ENCODE measurements around the gene IL17RD. TPM values are rescaled to one million over a fixed set of nuclear protein-coding genes. Genes with fewer than 3 reads are reported as not detected.

Gene IL17RD
- total RNA-seq, 1 donor from 2014 or later, result not detected

DNA sequence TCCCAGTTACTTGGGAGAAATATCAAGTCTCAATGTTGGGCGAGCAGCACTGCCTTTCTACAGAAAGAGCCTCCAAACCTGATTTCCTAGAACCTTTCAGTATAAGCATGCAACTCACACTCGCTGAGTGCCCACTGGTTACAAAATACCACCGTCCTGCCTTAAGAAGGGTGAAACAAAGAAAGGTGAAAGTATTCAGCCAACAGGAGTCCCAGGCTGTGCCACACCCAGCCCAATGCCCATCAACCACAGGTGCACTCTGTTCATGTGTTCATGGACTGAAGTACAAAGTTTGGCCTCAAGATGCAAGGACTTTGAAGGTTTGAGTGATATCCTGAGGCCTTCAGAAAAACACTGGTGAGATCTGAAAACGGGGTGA, 34.0 kb downstream of the IL17RD start:
- CTCF ChIA-PET, result no interaction called here
- POLR2A ChIA-PET, result no interaction called here
- Mint-ChIP-seq H3K9me3 (no peaks in the 10 kb centered on the region), H3K4me1 (no peaks in the 10 kb centered on the region), H3K36me3 (ENCODE audit: low read depth) (no peaks in the 10 kb centered on the region), H3K27me3 (peaks cover 14% of the 10 kb centered on the region), H3K27ac (no peak overlapping the region), H3K4me3 (no peak overlapping the region)
- no peak for DNase-seq
- TF ChIP-seq, protein P1, sequence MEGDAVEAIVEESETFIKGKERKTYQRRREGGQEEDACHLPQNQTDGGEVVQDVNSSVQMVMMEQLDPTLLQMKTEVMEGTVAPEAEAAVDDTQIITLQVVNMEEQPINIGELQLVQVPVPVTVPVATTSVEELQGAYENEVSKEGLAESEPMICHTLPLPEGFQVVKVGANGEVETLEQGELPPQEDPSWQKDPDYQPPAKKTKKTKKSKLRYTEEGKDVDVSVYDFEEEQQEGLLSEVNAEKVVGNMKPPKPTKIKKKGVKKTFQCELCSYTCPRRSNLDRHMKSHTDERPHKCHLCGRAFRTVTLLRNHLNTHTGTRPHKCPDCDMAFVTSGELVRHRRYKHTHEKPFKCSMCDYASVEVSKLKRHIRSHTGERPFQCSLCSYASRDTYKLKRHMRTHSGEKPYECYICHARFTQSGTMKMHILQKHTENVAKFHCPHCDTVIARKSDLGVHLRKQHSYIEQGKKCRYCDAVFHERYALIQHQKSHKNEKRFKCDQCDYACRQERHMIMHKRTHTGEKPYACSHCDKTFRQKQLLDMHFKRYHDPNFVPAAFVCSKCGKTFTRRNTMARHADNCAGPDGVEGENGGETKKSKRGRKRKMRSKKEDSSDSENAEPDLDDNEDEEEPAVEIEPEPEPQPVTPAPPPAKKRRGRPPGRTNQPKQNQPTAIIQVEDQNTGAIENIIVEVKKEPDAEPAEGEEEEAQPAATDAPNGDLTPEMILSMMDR (IDR thresholded peaks at IDR 0.05), result no peak
- ATAC-seq (ENCODE audit: low read depth), result no peak
- intact Hi-C loops (cut with micrococcal nuclease), result no loop called here

DNA sequence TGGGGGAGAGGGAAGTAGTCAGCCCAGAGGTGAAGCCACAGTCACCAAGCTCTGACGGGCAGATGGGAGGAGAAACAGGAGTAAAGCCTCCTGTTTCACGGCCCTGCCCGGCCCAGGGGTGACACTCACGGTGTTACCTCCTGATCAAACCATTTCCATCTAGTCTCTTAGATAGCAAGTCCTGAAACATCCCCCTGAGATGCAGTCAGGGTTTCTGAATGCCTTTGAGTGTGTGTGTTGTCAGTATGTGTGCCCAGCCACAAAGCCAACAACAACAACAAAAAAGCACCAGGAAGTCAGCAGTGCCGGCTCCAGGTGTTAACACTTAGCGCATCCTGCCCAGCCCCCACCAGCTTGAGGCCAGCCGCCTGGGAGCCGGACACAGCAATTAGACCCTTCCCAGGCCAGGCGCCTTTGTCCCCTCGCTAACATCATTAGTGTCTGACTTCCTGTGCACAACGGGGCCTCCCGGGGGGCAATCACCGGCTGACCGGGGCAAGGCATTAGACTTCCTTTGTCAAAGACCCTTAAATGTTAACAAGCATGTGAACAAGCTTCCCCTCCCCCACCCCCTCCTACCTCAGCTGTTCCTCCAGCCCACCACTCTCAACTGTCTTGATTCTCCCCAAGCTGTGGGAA, 34.5 kb downstream of the IL17RD start:
- no peaks in the 10 kb centered on the region for H3K9me3 Mint-ChIP-seq
- no peak overlapping the region for H3K27ac Mint-ChIP-seq
- TF ChIP-seq, protein P1 (IDR thresholded peaks at IDR 0.05), result no peak
- H3K27me3 Mint-ChIP-seq, result peaks cover 14% of the 10 kb centered on the region
- POLR2A ChIA-PET, result no interaction called here
- H3K36me3 Mint-ChIP-seq (ENCODE audit: low read depth), result no peaks in the 10 kb centered on the region
- CTCF ChIA-PET, result no interaction called here
- H3K4me1 Mint-ChIP-seq, result no peaks in the 10 kb centered on the region
- DNase-seq, result no peak
- H3K4me3 Mint-ChIP-seq, result no peak overlapping the region
- ATAC-seq (ENCODE audit: low read depth), result no peak
- intact Hi-C loops (cut with micrococcal nuclease), result no loop called here

DNA sequence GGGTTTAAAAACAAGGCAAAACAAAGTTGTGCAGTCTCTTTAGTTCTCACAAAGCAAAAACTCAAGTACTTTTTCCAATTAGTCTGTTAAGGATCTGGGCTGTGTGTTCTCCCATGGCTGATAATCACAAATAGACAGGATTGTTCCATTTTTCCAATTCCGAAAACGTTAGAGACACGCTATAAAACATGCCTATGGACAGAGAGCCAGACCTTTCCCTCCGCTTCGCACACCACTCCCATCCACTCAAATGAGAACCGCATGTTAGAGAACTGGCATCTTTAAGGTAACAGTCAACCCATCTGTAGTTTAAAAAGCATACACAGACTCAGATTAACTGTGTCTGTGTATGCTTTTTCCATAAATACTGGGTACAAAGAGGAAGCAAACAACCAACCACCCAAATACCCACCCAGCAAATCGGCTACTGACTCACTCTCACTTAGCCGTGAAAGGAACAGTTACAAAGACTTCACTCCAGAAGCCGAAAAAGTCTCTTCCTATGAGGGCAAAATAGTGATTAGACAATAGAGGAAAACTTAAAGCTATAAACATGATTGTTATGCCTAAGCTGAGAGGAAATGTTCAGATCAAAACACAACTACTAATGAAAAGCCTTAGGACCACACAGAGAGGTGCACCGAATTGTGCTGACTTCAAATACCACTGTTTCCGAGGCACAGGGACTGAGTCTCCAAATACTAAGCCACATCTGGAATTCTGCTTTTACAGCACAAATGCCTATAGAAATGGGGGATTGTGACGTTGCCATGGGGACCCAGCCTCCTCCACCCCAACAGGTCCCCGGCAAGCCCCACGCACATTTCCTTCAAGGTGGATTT, 36.1 kb downstream of the IL17RD start:
- peaks cover 13% of the 10 kb centered on the region for H3K27me3 Mint-ChIP-seq
- no peaks in the 10 kb centered on the region for H3K4me1 Mint-ChIP-seq
- H3K9me3 Mint-ChIP-seq, result no peaks in the 10 kb centered on the region
- ATAC-seq (ENCODE audit: low read depth) (no peak), DNase-seq (no peak)
- TF ChIP-seq, protein P1 (IDR thresholded peaks at IDR 0.05), result no peak
- no peak overlapping the region for H3K27ac Mint-ChIP-seq
- no peak overlapping the region for H3K4me3 Mint-ChIP-seq
- no peaks in the 10 kb centered on the region for H3K36me3 Mint-ChIP-seq (ENCODE audit: low read depth)
- intact Hi-C loops (cut with micrococcal nuclease), result no loop called here
- ChIA-PET POLR2A (no interaction called here), CTCF (no interaction called here)

DNA sequence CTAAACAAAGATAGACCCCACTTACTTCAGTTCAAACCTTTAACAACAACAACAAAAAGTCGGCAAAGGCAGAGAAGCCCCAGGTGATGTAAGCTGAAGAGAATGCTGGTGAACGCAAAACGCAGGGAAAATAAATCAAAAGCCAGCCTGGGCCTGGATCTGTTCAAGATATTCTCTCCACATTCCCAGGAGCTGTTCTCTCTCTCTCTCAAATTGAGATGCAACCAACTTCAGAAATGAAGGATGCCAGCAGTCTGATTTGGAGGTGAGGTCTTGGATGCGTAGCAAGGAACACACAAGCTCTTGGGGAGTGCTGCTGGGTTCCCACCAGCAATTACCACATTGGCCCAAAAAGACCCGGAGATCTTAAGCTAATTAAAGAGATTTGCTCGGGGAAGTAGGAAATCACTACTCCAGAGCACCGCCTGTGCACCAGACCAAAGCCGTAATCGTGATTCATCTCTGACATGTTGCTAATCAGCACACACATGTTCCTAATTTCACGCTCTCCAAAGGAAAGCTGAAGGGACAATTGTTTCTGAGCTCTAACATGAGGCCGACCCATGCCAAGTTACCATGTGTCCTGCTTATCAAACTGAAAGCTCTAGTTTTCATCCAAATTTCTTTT, 37.1 kb downstream of the IL17RD start:
- no peaks in the 10 kb centered on the region for H3K9me3 Mint-ChIP-seq
- no peak overlapping the region for H3K4me3 Mint-ChIP-seq
- intact Hi-C loops (cut with micrococcal nuclease), result no loop called here
- H3K27me3 Mint-ChIP-seq, result peaks cover 19% of the 10 kb centered on the region
- ChIA-PET CTCF (no interaction called here), POLR2A (no interaction called here)
- H3K27ac Mint-ChIP-seq, result no peak overlapping the region
- DNase-seq, result no peak
- no peak for ATAC-seq (ENCODE audit: low read depth)
- H3K4me1 Mint-ChIP-seq, result no peaks in the 10 kb centered on the region
- TF ChIP-seq, protein P1 (IDR thresholded peaks at IDR 0.05), result no peak
- no peaks in the 10 kb centered on the region for H3K36me3 Mint-ChIP-seq (ENCODE audit: low read depth)

DNA sequence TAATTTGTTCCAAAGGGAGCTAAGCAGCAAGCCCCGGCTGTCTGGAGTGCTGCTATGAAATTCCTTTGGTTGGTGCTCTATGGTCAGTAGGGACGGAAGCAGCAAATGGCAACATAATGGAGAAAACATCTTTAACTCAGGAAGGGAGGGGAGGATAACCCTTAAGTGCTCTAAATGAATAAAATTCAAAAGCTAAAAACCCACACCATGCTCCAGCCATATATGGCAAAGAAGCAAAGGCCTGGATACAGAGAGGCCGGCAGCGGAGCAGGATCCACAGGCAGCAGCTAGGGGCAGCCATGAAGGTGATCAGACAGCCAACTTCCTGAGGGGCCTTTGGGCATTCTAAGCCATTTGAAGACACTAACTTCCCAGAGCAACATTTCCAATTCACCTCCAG, 38.9 kb downstream of the IL17RD start:
- intact Hi-C loops (cut with micrococcal nuclease), result no loop called here
- Mint-ChIP-seq H3K36me3 (ENCODE audit: low read depth) (no peaks in the 10 kb centered on the region), H3K4me3 (no peak overlapping the region), H3K9me3 (no peaks in the 10 kb centered on the region), H3K27ac (no peak overlapping the region), H3K4me1 (no peaks in the 10 kb centered on the region), H3K27me3 (peaks cover 17% of the 10 kb centered on the region)
- no peak for ATAC-seq (ENCODE audit: low read depth)
- POLR2A ChIA-PET, result no interaction called here
- DNase-seq, result no peak
- CTCF ChIA-PET, result no interaction called here
- TF ChIP-seq, protein P1 (IDR thresholded peaks at IDR 0.05), result no peak

Data from activated B cell treated with CpG ODN at 0.5 μM for 24 hours (primary cell).